ENCODE measurements around the gene DIAPH1.
A peak's percentile ranks its signal among the peaks of the same experiment; 100 is the strongest.

Gene DIAPH1

DNA sequence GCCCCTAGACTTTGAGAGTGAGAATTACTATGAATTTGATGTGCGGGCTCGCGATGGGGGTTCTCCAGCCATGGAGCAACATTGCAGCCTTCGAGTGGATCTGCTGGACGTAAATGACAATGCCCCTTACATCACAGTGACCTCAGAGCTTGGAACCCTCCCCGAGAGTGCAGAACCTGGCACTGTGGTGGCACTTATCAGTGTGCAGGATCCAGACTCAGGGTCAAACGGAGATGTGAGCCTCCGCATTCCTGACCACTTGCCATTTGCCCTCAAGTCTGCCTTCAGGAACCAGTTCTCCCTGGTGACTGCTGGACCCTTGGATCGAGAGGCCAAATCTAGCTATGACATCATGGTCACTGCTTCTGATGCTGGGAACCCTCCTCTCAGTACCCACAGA is 132.7 kb downstream of the DIAPH1 start:
- TF ChIP-seq ZFX (IDR thresholded peaks at IDR 0.05): no peak
- TF ChIP-seq, protein P1, sequence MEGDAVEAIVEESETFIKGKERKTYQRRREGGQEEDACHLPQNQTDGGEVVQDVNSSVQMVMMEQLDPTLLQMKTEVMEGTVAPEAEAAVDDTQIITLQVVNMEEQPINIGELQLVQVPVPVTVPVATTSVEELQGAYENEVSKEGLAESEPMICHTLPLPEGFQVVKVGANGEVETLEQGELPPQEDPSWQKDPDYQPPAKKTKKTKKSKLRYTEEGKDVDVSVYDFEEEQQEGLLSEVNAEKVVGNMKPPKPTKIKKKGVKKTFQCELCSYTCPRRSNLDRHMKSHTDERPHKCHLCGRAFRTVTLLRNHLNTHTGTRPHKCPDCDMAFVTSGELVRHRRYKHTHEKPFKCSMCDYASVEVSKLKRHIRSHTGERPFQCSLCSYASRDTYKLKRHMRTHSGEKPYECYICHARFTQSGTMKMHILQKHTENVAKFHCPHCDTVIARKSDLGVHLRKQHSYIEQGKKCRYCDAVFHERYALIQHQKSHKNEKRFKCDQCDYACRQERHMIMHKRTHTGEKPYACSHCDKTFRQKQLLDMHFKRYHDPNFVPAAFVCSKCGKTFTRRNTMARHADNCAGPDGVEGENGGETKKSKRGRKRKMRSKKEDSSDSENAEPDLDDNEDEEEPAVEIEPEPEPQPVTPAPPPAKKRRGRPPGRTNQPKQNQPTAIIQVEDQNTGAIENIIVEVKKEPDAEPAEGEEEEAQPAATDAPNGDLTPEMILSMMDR (conservative IDR thresholded peaks at IDR 0.05): no peak
- H3K27ac ChIP-seq: no peak overlapping the region

DNA sequence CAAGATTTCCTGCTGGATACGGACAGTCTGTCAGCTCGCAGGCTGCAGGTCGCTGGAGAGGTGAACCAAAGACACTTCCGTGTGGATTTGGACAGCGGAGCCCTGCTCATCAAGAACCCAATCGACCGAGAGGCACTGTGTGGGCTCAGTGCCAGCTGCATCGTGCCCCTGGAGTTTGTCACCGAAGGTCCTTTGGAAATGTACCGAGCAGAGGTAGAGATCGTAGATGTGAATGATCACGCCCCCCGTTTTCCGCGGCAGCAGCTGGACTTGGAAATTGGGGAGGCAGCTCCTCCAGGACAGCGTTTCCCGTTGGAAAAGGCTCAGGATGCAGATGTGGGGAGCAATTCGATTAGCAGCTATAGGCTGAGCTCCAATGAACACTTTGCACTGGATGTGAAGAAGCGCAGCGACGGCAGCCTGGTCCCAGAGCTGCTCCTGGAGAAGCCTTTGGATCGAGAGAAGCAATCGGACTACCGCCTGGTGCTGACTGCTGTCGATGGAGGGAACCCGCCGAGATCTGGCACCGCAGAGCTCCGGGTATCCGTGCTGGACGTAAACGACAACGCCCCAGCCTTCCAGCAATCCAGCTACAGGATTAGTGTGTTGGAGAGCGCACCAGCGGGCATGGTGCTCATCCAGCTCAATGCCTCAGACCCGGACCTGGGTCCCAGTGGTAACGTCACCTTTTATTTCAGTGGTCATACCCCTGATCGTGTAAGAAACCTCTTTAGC is 133.3 kb downstream of the DIAPH1 start:
- no peak for TF ChIP-seq ZFX (IDR thresholded peaks at IDR 0.05)
- TF ChIP-seq, protein P1 (conservative IDR thresholded peaks at IDR 0.05): no peak

GRCh38 chr5:141484641-141485311 is 134.0 kb downstream of the DIAPH1 start, which contains the start of gene PCDHGC4:
Gene PCDHGC4, plus strand, starts transcription at chr5:141485030. Its CDS starts 144 bp downstream, at chr5:141485174.
- TF ChIP-seq ZFX (IDR thresholded peaks at IDR 0.05): no peak
- TF ChIP-seq, protein P1 (conservative IDR thresholded peaks at IDR 0.05): no peak
- no peak within 1 kb of the TSS for H3K27ac ChIP-seq

More for the DNA sequence above, 133.3 kb downstream of the DIAPH1 start:
- H3K27ac ChIP-seq: no peak overlapping the region

GRCh38 chr5:141484310-141484640 is 134.5 kb downstream of the DIAPH1 start:
- no peak overlapping the region for H3K27ac ChIP-seq
- TF ChIP-seq, protein P1 (conservative IDR thresholded peaks at IDR 0.05): no peak
- no peak for TF ChIP-seq ZFX (IDR thresholded peaks at IDR 0.05)

DNA sequence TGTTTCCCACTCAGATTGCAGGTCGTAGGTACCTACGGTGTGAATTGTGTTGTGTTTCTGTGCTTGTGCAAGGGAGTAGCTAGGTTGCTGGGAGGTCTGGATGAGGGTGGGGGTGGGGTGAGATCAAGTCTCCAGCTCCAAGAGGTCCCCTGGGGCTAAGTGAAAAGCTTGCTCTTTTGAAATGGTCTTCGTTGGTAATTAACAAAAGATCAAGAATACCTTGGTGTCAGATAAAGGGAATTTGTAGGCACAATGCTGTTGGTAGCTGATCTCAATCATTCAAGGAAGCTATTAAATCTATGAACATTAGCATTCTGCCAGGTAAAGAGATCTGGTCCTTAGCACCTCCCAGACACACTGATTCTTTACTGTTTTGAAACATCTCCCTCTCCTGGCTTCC is 134.9 kb downstream of the DIAPH1 start:
- no peak overlapping the region for H3K27ac ChIP-seq
- TF ChIP-seq ZFX (IDR thresholded peaks at IDR 0.05): no peak
- TF ChIP-seq, protein P1 (conservative IDR thresholded peaks at IDR 0.05): no peak

DNA sequence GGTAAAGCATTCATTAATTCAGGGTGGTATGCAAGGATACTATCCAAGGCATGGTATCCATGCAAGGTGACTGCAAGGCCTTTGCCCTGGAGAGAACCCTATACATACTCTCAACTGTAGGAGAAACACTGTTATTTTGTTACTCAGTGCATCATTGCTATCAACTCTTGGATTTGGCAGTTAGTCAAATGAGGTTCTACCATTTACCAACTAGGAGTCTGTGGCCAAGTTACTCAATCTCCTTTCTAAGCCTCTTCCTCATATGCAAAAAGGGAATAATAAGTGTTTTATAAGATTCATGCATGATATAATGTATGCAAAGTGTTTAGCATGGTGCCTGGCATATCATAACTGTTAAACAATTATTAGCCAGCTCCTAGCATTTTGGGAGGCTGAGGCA is 139.0 kb downstream of the DIAPH1 start:
- no peak for TF ChIP-seq ZFX (IDR thresholded peaks at IDR 0.05)
- TF ChIP-seq, protein P1 (conservative IDR thresholded peaks at IDR 0.05): no peak
- H3K27ac ChIP-seq: no peak overlapping the region

DNA sequence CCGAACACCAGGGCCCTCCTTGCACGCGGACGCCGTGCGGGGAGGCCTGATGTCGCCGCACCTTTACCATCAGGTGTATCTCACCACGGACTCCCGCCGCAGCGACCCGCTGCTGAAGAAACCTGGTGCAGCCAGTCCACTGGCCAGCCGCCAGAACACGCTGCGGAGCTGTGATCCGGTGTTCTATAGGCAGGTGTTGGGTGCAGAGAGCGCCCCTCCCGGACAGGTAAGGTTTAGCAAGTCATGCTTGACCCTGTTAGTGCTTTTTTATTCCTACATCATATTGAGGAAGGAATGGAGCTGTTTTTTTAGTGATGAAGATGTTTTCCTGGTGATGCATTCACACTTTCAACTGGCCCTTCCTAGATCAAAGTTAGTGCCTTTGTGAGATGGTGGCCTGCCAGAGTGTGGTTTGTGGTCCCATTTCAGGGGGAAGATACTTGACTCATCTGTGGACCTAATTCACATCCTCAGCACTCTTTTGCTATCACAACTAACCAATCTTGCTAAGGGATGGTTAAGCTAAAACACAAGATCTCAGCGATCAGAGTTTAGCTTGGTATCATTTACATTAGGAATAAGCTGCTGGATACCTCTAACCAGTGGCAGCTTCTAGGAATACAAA is 140.4 kb downstream of the DIAPH1 start:
- TF ChIP-seq ZFX (IDR thresholded peaks at IDR 0.05): no peak
- TF ChIP-seq, protein P1 (conservative IDR thresholded peaks at IDR 0.05): peak; percentile 86
- H3K27ac ChIP-seq: no peak overlapping the region

All from C4-2B (cell line).